Measurements from ENCODE around the gene C9orf152. TPM values are rescaled to one million over a fixed set of nuclear protein-coding genes. Genes with fewer than 3 reads are reported as not detected.

Gene C9orf152
- total and polyA plus RNA-seq, 2 donors from 2014 or later, result 1.8 TPM; not detected in 1

DNA sequence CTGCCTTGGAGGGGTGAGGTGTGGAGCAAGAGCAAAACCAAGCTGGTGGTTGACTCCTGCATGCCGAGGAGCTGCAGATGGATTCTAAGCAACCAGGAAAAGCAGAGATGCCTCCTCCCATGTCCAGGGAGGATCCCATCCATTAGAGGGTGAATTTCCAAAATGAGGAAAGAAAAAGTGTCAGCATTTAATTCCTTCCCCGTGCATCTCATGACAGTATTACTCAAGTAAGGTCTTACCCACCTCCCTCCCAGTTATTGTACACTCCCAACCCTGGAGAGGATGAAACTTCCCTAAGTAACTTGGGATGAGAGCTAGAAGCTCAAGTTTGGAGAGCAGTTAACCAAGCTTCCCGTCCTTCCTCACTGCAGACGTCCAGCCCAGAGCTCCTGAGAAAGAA is 19.9 kb downstream of the C9orf152 start:
- no peak overlapping the region for H3K4me3 ChIP-seq (ENCODE audit: low read length in 3 of 3)
- FAIRE-seq, result no peak
- no peak for DNase-seq
- H3K27me3 ChIP-seq (ENCODE audit: control insufficient read depth, insufficient read depth, low read length), result no peaks in the 10 kb centered on the region
- no peaks in the 10 kb centered on the region for H3K9me3 ChIP-seq (ENCODE audit: control insufficient read depth in 2 of 3, insufficient read depth in 1 of 3, low read length in 3 of 3)
- H3K27ac ChIP-seq (ENCODE audit: low read depth in 2 of 2, low read length in 2 of 2), result no peak overlapping the region
- no peaks in the 10 kb centered on the region for H3K36me3 ChIP-seq (ENCODE audit: control insufficient read depth in 2 of 3, insufficient read depth in 3 of 3, low read length in 3 of 3)
- intact Hi-C loops (cut with DNase I), result no loop called here
- H3K9ac ChIP-seq (ENCODE audit: low read length in 3 of 3), result no peak overlapping the region
- H3K4me1 ChIP-seq (ENCODE audit: control insufficient read depth in 2 of 3, insufficient read depth in 2 of 3, low read depth in 1 of 3, low read length in 3 of 3), result no peaks in the 10 kb centered on the region
- TF ChIP-seq CTCF (IDR thresholded peaks at IDR 0.05; ENCODE audit: borderline replicate concordance, extremely low read depth, insufficient read depth), result no peak

GRCh38 chr9:110187126-110187525 is 20.8 kb downstream of the C9orf152 start:
- no peaks in the 10 kb centered on the region for H3K4me1 ChIP-seq (ENCODE audit: control insufficient read depth in 2 of 3, insufficient read depth in 2 of 3, low read depth in 1 of 3, low read length in 3 of 3)
- no peaks in the 10 kb centered on the region for H3K36me3 ChIP-seq (ENCODE audit: control insufficient read depth in 2 of 3, insufficient read depth in 3 of 3, low read length in 3 of 3)
- intact Hi-C loops (cut with DNase I), result no loop called here

DNA sequence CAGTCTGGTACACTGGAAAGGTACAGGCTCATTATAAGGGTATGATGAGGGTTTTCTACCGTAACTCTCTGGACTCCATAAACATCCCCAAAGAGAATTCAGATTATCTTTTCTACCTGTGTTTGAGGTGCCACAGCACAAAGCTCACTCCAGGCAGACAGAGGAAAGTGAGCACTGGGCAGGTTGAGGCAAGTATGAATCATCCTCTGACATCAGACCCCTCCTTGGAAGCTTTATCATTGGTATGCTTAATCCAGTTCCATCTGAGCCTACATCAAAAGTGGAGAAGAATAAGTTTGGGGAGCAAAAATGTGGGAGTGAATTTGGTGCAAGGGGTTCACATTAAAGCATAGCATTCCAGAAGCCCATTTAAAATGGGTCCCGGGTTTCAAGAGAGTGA is 21.7 kb downstream of the C9orf152 start:
- DNase-seq (no peak), FAIRE-seq (no peak)
- Histone ChIP-seq H3K9me3 (ENCODE audit: control insufficient read depth in 2 of 3, insufficient read depth in 1 of 3, low read length in 3 of 3) (no peaks in the 10 kb centered on the region), H3K27ac (ENCODE audit: low read depth in 2 of 2, low read length in 2 of 2) (no peak overlapping the region), H3K4me1 (ENCODE audit: control insufficient read depth in 2 of 3, insufficient read depth in 2 of 3, low read depth in 1 of 3, low read length in 3 of 3) (no peaks in the 10 kb centered on the region), H3K36me3 (ENCODE audit: control insufficient read depth in 2 of 3, insufficient read depth in 3 of 3, low read length in 3 of 3) (no peaks in the 10 kb centered on the region), H3K4me3 (ENCODE audit: low read length in 3 of 3) (no peak overlapping the region), H3K9ac (ENCODE audit: low read length in 3 of 3) (no peak overlapping the region), H3K27me3 (ENCODE audit: control insufficient read depth, insufficient read depth, low read length) (no peaks in the 10 kb centered on the region)
- TF ChIP-seq CTCF (IDR thresholded peaks at IDR 0.05; ENCODE audit: borderline replicate concordance, extremely low read depth, insufficient read depth), result no peak
- intact Hi-C loops (cut with DNase I), result no loop called here

More at GRCh38 chr9:110187126-110187525, 20.8 kb downstream of the C9orf152 start:
- Histone ChIP-seq H3K27ac (ENCODE audit: low read depth in 2 of 2, low read length in 2 of 2) (no peak overlapping the region), H3K27me3 (ENCODE audit: control insufficient read depth, insufficient read depth, low read length) (no peaks in the 10 kb centered on the region), H3K4me3 (ENCODE audit: low read length in 3 of 3) (no peak overlapping the region), H3K9me3 (ENCODE audit: control insufficient read depth in 2 of 3, insufficient read depth in 1 of 3, low read length in 3 of 3) (no peaks in the 10 kb centered on the region), H3K9ac (ENCODE audit: low read length in 3 of 3) (no peak overlapping the region)
- DNase-seq, result no peak
- no peak for TF ChIP-seq CTCF (IDR thresholded peaks at IDR 0.05; ENCODE audit: borderline replicate concordance, extremely low read depth, insufficient read depth)
- no peak for FAIRE-seq

DNA sequence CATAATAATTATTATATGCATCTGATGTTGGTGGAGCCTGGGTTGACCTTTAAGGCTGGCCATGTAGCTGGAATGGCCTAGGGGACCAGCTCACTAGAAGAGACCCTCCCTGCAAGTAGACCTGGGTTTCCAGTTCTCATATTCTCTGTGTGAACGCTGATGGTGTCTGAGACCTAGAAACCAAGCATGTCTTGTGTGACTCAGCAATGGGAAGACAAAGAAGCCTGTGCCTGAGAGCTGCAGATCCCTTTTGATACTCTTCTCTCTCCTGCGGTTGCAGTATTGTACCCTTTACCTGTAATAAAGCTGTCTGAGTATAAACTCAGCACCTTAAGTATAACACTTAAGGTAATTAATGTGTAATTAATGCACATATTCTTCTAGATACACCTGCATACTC is 22.2 kb downstream of the C9orf152 start:
- no peak overlapping the region for H3K9ac ChIP-seq (ENCODE audit: low read length in 3 of 3)
- no peaks in the 10 kb centered on the region for H3K36me3 ChIP-seq (ENCODE audit: control insufficient read depth in 2 of 3, insufficient read depth in 3 of 3, low read length in 3 of 3)
- H3K9me3 ChIP-seq (ENCODE audit: control insufficient read depth in 2 of 3, insufficient read depth in 1 of 3, low read length in 3 of 3), result no peaks in the 10 kb centered on the region
- no peak overlapping the region for H3K4me3 ChIP-seq (ENCODE audit: low read length in 3 of 3)
- no peaks in the 10 kb centered on the region for H3K27me3 ChIP-seq (ENCODE audit: control insufficient read depth, insufficient read depth, low read length)
- H3K27ac ChIP-seq (ENCODE audit: low read depth in 2 of 2, low read length in 2 of 2), result no peak overlapping the region
- H3K4me1 ChIP-seq (ENCODE audit: control insufficient read depth in 2 of 3, insufficient read depth in 2 of 3, low read depth in 1 of 3, low read length in 3 of 3), result no peaks in the 10 kb centered on the region
- TF ChIP-seq CTCF (IDR thresholded peaks at IDR 0.05; ENCODE audit: borderline replicate concordance, extremely low read depth, insufficient read depth), result no peak
- FAIRE-seq, result no peak
- intact Hi-C loops (cut with DNase I), result no loop called here
- DNase-seq, result no peak
